Measurements from ENCODE around the gene CCS. TPM values are rescaled to one million over a fixed set of nuclear protein-coding genes. Genes with fewer than 3 reads are reported as not detected.
"Not testable (repeated sequence)": the region's sequence is repeated elsewhere in the genome, so short reads cannot be mapped to it uniquely, and the experiment has no call there.

The CCS gene
- polyA plus RNA-seq, 5 donors = 69.4 to 95.7 (median 82.2) TPM

GRCh38 chr11:66559142-66559865 is 33.7 kb upstream of the CCS start:
- DNase-seq = no peak

DNA sequence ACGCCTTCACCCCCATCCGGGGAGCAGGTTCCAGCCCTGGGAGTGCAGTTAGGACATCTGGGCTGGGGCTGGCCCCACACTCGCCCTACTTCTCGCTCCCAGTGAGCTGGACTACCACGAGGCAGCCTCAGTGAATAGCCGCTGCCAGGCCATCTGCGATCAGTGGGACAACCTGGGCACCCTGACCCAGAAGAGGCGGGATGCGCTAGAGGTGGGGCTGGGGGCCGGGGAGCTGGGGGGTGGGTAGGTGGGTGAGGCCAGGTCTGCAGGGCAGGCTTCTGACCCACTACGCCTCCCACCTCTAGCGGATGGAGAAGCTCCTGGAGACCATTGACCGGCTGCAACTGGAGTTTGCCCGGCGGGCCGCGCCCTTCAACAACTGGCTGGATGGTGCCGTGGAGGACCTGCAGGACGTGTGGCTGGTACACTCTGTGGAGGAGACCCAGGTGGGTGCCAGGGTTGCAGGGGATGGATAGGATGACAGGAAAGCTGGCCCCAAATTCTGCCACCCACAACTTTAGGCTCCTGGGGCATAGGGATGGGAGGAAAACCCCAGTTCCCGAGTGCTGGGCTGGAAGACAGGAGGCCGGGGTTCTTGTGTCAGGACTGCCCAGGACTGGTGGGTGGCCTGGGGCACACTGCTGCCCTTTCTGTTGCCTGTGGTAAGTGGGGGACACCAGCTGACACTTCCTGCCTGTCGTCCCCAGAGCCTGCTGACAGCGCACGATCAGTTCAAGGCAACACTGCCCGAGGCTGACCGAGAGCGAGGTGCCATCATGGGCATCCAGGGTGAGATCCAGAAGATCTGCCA is 32.9 kb upstream of the CCS start:
- DNase-seq = no peak

DNA sequence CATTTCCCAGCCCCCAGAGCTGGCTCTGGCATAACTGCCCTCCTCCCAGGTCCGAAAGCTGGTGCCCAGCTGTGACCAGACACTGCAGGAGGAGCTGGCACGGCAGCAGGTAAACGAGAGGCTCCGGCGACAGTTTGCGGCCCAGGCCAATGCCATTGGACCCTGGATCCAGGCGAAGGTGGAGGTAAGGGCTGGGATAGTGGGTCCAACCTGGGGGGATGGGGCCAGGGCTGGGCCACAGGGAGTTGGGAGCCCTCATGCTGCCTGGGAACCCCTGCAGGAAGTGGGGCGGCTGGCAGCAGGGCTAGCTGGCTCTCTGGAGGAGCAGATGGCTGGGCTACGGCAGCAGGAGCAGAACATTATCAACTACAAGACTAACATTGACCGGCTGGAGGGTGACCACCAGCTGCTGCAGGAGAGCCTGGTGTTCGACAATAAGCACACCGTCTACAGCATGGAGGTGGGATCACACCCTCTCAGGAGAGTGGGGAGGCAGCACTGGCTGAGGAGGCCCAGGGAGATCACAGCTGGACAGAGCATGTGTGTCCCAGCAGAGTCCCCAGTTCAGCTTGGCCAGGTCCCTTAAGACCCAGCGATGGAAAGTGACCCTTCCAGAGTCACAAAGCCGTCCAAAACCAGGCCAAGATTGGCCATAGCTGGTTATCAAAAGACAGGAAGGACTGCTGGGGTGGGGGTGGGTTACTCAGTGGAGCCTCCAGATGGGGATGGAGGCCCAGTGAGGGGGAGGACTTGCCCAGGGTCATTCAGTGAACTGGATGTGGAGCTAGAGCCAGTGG is 31.6 kb upstream of the CCS start:
- DNase-seq = no peak

GRCh38 chr11:66561975-66562248 is 31.1 kb upstream of the CCS start:
- DNase-seq = no peak

GRCh38 chr11:66562275-66562674 is 30.7 kb upstream of the CCS start:
- DNase-seq = no peak

GRCh38 chr11:66562907-66563583 is 29.9 kb upstream of the CCS start:
- no peak for DNase-seq

GRCh38 chr11:66563832-66564231 is 29.2 kb upstream of the CCS start:
- no peak for DNase-seq

DNA sequence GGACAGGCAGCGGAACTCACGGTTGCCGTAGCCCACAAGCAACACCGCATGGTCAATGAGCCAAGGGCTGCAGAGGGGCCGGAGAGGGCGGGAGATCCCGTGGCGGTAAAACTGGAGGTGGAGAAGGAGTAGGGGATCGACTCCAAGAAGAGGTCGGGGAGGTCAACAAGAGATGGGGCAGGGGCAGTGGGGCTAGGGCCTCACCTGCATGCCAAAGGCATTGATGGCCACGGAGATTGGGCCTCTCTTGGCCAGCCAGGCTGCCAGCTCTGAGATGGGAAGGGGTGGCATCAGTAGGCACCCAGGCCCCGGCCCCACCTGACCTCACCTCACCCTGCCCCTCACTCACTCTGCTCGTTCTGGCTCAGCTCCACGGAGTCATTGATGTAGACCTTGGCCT is 28.4 kb upstream of the CCS start:
- DNase-seq = no peak

GRCh38 chr11:66564984-66565383 is 28.0 kb upstream of the CCS start:
- no peak for DNase-seq

GRCh38 chr11:66566221-66566620 is 26.8 kb upstream of the CCS start:
- DNase-seq = no peak

GRCh38 chr11:66567787-66568123 is 25.2 kb upstream of the CCS start:
- DNase-seq = no peak

- DNase-seq = peak; percentile 54 to 63
These were observed 24.7 kb upstream of the CCS start, which contains the start of gene CTSF for GRCh38 chr11:66568124-66568916. Gene CTSF, minus strand, starts transcription at chr11:66568606. Its CDS starts 120 bp downstream, at chr11:66568486.

GRCh38 chr11:66569076-66569475 is 23.9 kb upstream of the CCS start:
- no peak for DNase-seq

GRCh38 chr11:66570079-66570849 is 22.7 kb upstream of the CCS start:
- DNase-seq = no peak

- no peak for DNase-seq
These were observed 22.2 kb upstream of the CCS start for GRCh38 chr11:66570850-66571180.

- peak; percentile 40 to 57 for DNase-seq
These were observed 13.9 kb upstream of the CCS start for GRCh38 chr11:66579017-66579606.

GRCh38 chr11:66580803-66581202 is 12.2 kb upstream of the CCS start:
- DNase-seq = no peak

DNA sequence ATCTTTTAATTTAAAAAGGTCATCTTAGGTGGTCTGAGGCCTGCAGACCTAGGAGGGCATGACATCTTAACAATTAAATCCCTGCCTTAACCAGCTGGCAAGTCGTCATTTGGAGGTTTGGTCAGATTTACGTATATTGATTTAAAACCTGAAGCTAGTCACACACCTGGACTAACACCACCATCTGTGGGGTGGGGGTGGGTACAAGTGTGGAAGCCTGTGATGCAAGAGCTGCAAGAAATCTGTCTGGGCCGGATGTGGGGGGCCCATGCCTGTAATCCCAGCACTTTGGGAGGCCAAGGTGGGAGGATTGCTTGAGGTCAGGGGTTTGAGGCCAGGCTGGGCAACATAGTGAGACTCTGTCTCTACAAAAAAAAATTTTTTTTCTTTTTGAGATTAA is 11.7 kb upstream of the CCS start:
- no peak for DNase-seq

GRCh38 chr11:66582565-66583147 is 10.3 kb upstream of the CCS start:
- not testable (repeated sequence) for DNase-seq

- not testable (repeated sequence) for DNase-seq
These were observed 7.5 kb upstream of the CCS start for GRCh38 chr11:66585447-66585846.
